NCI-H2171 treated with DMSO at 0.1 percent for 48 hours (cell line): Measurements from ENCODE around the gene PREX1.
A peak's percentile ranks its signal among the peaks of the same experiment; 100 is the strongest.

ENCODE experiments used
- DNase-seq: peaks from one replicate; lab custom pipeline; 2025; lab: John Stamatoyannopoulos, UW

PREX1 gene

GRCh38 chr20:48632825-48633619, 194.8 kb downstream of the PREX1 start:
- DNase-seq: no peak

- no peak for DNase-seq
Measured at GRCh38 chr20:48632017-48632824, 195.6 kb downstream of the PREX1 start.

GRCh38 chr20:48631114-48632016, 196.4 kb downstream of the PREX1 start:
- peak; percentile 85 for DNase-seq

- no peak for DNase-seq
Measured at GRCh38 chr20:48630342-48631075, 197.3 kb downstream of the PREX1 start.

- DNase-seq: no peak
Measured at GRCh38 chr20:48629960-48630315, 197.9 kb downstream of the PREX1 start.

- no peak for DNase-seq
Measured at GRCh38 chr20:48629069-48629959, 198.5 kb downstream of the PREX1 start.

GRCh38 chr20:48627737-48628128, 200.1 kb downstream of the PREX1 start:
- DNase-seq: no peak

- DNase-seq: no peak
Measured at GRCh38 chr20:48626938-48627736, 200.7 kb downstream of the PREX1 start.

- DNase-seq: no peak
Measured at GRCh38 chr20:48626226-48626937, 201.4 kb downstream of the PREX1 start.

GRCh38 chr20:48625136-48625900, 202.5 kb downstream of the PREX1 start:
- DNase-seq: no peak

- no peak for DNase-seq
Measured at GRCh38 chr20:48624315-48625020, 203.3 kb downstream of the PREX1 start.

- DNase-seq: no peak
Measured at GRCh38 chr20:48623906-48624265, 203.9 kb downstream of the PREX1 start.

- DNase-seq: no peak
Measured at GRCh38 chr20:48623176-48623905, 204.5 kb downstream of the PREX1 start.

GRCh38 chr20:48622421-48622820, 205.4 kb downstream of the PREX1 start:
- DNase-seq: no peak

GRCh38 chr20:48621376-48622078, 206.3 kb downstream of the PREX1 start:
- no peak for DNase-seq
